Liver (tissue), 9 donors: Measurements from ENCODE around the gene ERN1. TPM values are rescaled to one million over a fixed set of nuclear protein-coding genes. Genes with fewer than 3 reads are reported as not detected.

ENCODE experiments used
- DNase-seq: peaks from one replicate; pipeline ENCODE4 v3.0.0-alpha.2; 2017; ENCODE audit warnings: low spot score
- H3K27ac ChIP-seq, 2 donors: one replicate each; pipeline ENCODE4 v1.7.0; 2013; ENCODE audit warnings: inconsistent platforms in 2 of 2, low read length in 2 of 2, control low read depth in 1 of 2, low read depth in 1 of 2, mild to moderate bottlenecking in 1 of 2
- H3K27me3 ChIP-seq, 4 donors: one replicate each; pipeline versions ENCODE4 v1.6.1 to v1.7.0; 2013; ENCODE audit warnings: low read length in 3 of 4, inconsistent platforms in 1 of 4, mild to moderate bottlenecking in 1 of 4, moderate library complexity in 1 of 4; ENCODE audit not compliant: control insufficient read depth in 4 of 4, insufficient read depth in 4 of 4
- H3K36me3 ChIP-seq, 4 donors: one replicate each; pipeline versions ENCODE4 v1.6.1 to v1.7.0; 2013; ENCODE audit warnings: low read length in 3 of 4, mild to moderate bottlenecking in 3 of 4, low read depth in 1 of 4, moderate library complexity in 1 of 4; ENCODE audit not compliant: control insufficient read depth in 4 of 4, insufficient read depth in 3 of 4
- H3K4me1 ChIP-seq, 4 donors: one replicate each; pipeline versions ENCODE4 v1.6.1 to v1.7.0; 2013; ENCODE audit warnings: low read length in 3 of 4, mild to moderate bottlenecking in 3 of 4, moderate library complexity in 1 of 4; ENCODE audit not compliant: control insufficient read depth in 4 of 4, insufficient read depth in 4 of 4
- H3K4me3 ChIP-seq, 3 donors: one replicate each; pipeline versions ENCODE4 v1.6.1 to v1.7.0; 2013; ENCODE audit warnings: low read length in 3 of 3, control low read depth in 1 of 3, low read depth in 1 of 3, mild to moderate bottlenecking in 1 of 3
- H3K9ac ChIP-seq, 2 donors: one replicate each; pipeline ENCODE4 v1.7.0; 2013; ENCODE audit warnings: low read length in 2 of 2, mild to moderate bottlenecking in 2 of 2, moderate library complexity in 2 of 2, control low read depth in 1 of 2, low read depth in 1 of 2
- H3K9me3 ChIP-seq, 4 donors: one replicate each; pipeline versions ENCODE4 v1.6.1 to v1.7.0; 2013; ENCODE audit warnings: low read length in 3 of 4; ENCODE audit not compliant: control insufficient read depth in 4 of 4
- FOXA2 ChIP-seq: IDR thresholded peaks from 2 replicates; pipeline ENCODE4 v1.6.1; 2016; ENCODE audit warnings: antibody characterized with exemption
- GABPA ChIP-seq, 2 donors: IDR thresholded peaks in 1 of 2; conservative IDR thresholded peaks in 1 of 2; 2 replicates each; pipeline ENCODE4 v1.6.1; 2016; ENCODE audit warnings: antibody characterized with exemption in 2 of 2, mild to moderate bottlenecking in 1 of 2, moderate library complexity in 1 of 2
- HNF4G ChIP-seq: IDR thresholded peaks from 2 replicates; pipeline ENCODE4 v1.6.1; 2016; ENCODE audit warnings: antibody characterized with exemption
- JUND ChIP-seq, 2 donors: IDR thresholded peaks; 2 replicates each; pipeline ENCODE4 v1.6.1; 2016; ENCODE audit warnings: antibody characterized with exemption in 2 of 2
- RXRA ChIP-seq, 2 donors: IDR thresholded peaks; 2 replicates each; pipeline ENCODE4 v1.6.1; 2017 to 2018; ENCODE audit warnings: antibody characterized with exemption in 2 of 2, mild to moderate bottlenecking in 1 of 2
- SP1 ChIP-seq: IDR thresholded peaks from 2 replicates; pipeline ENCODE4 v1.6.1; 2018; ENCODE audit warnings: antibody characterized with exemption, mild to moderate bottlenecking
- TAF1 ChIP-seq: conservative IDR thresholded peaks from 2 replicates; pipeline ENCODE4 v1.6.1; 2016; ENCODE audit warnings: antibody characterized with exemption, mild to moderate bottlenecking
- YY1 ChIP-seq: IDR thresholded peaks from 2 replicates; pipeline ENCODE4 v1.6.1; 2016; ENCODE audit warnings: antibody characterized with exemption, mild to moderate bottlenecking
- WGBS: extraction: QIAGEN DNeasy Blood & Tissue Kit; methylation state at CpG from one replicate; pipeline ENCODE4 v1.1.7; 2013; 5-methylcytosine and 5-hydroxymethylcytosine counted together
- polyA plus RNA-seq, 2 donors: library from polyadenylated mRNA; stranded (reverse) in 1 of 2; unstranded in 1 of 2; fragments of 200-250 nt in 1 of 2; fragments of >200 nt in 1 of 2; fragmentation: Nextera tagmentation in 1 of 2; extraction: Ambion mirVana in 1 of 2; gene quantifications; one replicate each; pipeline versions ENCODE4 v1.2.1 to v1.2.3, GENCODE V29; 2013 to 2015
- total RNA-seq, 2 donors: library from RNA; depleted of rRNA; stranded (reverse); fragments of >200 nt; gene quantifications; one replicate each; pipeline ENCODE4 v1.2.3, GENCODE V29; 2014
- TF ChIP-seq, protein P1 (sequence below): fragments of 150-350 bp; IDR thresholded peaks from 2 replicates; pipeline ENCODE4 v1.5.1; 2017; ENCODE audit warnings: improper control_type of control experiment, low read depth, low read length; ENCODE audit not compliant: missing input control
- TF ChIP-seq, protein P2 (sequence below): IDR thresholded peaks from 2 replicates; pipeline ENCODE4 v1.6.1; 2016; ENCODE audit warnings: antibody characterized with exemption
- TF ChIP-seq, protein P3 (sequence below): IDR thresholded peaks from 2 replicates; pipeline ENCODE4 v1.6.1; 2016; ENCODE audit warnings: antibody characterized with exemption, mild to moderate bottlenecking
- donor health status: healthy.
- donor health status: healthy.
- donor health status: healthy.
- donor health status: healthy.
- donor health status: healthy.

Gene ERN1
- total and polyA plus RNA-seq, 4 donors = 6.3 to 35.1 (median 14.9) TPM

DNA sequence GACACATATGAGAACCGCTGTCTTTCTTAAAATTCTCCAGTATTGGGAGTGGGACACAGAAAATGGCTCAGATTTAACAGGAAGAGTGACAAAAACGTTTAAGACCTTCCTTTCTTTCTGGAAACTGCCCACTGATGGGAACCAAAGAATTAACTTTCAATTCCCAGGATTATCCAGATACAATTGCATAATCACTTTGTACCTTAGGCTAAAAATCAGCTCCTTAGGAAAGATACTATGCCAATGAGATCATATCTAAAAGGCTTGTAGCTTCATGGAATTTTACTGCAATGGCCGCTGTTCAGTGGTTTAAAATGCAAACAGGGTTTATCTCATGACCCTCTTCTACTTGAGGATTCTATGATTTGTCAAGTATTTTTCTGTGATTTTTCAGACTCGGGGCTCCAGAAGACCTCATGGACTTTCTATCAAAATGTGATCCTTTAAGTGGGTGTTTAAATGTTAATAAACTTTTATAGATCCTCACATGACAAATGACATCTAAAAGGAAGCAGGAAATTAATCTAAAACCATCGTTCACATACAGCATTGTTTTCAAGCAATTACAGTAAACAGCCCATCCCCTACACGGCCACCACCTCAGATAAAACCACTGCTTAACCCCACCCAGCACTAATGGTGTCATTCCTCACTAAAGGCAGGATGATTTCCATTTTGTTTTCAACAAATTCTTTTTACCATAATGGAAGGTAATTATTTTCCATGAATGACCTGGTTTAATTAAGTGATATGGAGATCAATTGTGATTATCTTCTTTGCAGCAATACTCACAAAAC is 31.6 kb upstream of the ERN1 start:
- TF ChIP-seq TAF1 = no peak
- TF ChIP-seq, protein P1, sequence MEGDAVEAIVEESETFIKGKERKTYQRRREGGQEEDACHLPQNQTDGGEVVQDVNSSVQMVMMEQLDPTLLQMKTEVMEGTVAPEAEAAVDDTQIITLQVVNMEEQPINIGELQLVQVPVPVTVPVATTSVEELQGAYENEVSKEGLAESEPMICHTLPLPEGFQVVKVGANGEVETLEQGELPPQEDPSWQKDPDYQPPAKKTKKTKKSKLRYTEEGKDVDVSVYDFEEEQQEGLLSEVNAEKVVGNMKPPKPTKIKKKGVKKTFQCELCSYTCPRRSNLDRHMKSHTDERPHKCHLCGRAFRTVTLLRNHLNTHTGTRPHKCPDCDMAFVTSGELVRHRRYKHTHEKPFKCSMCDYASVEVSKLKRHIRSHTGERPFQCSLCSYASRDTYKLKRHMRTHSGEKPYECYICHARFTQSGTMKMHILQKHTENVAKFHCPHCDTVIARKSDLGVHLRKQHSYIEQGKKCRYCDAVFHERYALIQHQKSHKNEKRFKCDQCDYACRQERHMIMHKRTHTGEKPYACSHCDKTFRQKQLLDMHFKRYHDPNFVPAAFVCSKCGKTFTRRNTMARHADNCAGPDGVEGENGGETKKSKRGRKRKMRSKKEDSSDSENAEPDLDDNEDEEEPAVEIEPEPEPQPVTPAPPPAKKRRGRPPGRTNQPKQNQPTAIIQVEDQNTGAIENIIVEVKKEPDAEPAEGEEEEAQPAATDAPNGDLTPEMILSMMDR = no peak
- no peak overlapping the region for H3K27ac ChIP-seq
- H3K4me1 ChIP-seq = peaks cover 2 to 19% (median 8%) of the 10 kb centered on the region in 4 donors
- WGBS = 78% methylated on average over 6 of the region's 6 CpGs
- no peak overlapping the region for H3K4me3 ChIP-seq
- H3K36me3 ChIP-seq = peaks cover 0 to 8% (median 6%) of the 10 kb centered on the region in 4 donors
- no peak for DNase-seq
- no peaks in the 10 kb centered on the region for H3K27me3 ChIP-seq
- no peaks in the 10 kb centered on the region for H3K9me3 ChIP-seq
- H3K9ac ChIP-seq = no peak overlapping the region

DNA sequence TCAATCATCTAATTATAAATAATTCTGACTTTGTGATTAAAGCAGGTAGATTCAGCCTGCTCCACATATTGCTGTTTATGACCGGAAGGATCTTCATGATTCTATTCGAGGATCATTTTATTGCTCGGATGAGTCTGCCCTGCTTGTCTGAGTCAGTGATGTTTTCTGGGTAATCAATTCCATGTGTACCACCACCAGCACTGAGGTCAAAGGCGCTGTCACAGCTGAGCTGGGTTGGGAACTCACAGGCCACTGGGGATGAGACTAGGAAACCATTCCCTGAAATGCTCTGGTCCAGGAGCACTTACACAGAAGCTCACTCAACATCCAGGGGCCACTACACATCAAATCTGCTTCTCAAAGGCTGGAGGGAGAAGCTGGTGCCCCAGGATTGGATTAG is 30.4 kb upstream of the ERN1 start:
- Histone ChIP-seq H3K27ac (no peak overlapping the region), H3K9me3 (no peaks in the 10 kb centered on the region), H3K9ac (no peak overlapping the region), H3K4me3 (no peak overlapping the region), H3K27me3 (no peaks in the 10 kb centered on the region), H3K4me1 (peaks cover 11 to 31% (median 20%) of the 10 kb centered on the region in 4 donors), H3K36me3 (peaks cover 0 to 8% (median 5%) of the 10 kb centered on the region in 4 donors)
- TF ChIP-seq SP1 = no peak
- no peak for DNase-seq
- WGBS = 96% methylated on average over 4 of the region's 4 CpGs

DNA sequence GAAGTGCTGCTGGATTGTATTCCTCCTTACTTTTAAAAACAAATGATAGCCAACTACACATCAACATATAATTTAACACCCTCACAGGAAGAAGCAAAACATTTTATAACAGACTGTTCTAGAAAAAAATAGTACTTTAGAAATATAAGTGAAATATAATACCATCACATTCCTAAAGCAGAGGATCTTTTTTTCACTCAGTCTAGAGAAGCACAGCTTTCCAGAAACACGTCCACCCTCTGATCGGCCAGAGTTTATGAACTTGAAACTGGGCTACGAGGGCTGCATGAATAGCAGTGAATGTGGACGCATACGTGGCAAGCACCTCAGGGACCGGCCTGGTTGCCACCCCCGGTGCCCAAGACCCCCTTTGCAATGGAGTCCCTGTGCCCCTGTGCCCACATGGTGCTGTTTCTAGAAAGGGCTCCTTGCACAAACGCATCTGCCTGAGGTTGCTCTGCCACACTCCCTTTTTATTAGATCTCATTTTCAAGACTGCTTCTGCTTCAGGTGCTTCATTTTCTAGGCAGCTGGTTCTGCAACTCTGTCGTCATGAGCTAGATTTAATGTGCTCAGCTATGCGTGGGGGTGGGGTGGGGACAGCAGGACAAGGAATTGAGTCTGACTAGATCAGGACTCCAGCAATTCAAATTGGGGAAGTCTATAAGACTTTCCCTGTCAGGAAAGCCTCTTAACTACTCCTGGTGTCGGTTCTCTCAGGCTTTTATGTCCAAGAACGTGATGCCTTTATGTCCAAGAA is 29.1 kb upstream of the ERN1 start:
- H3K36me3 ChIP-seq = peaks cover 0 to 8% (median 5%) of the 10 kb centered on the region in 4 donors
- no peak for TF ChIP-seq YY1
- TF ChIP-seq, protein P1 = no peak
- no peak for TF ChIP-seq FOXA2
- no peak for TF ChIP-seq HNF4G
- TF ChIP-seq TAF1 = no peak
- no peak for TF ChIP-seq SP1
- TF ChIP-seq GABPA (IDR thresholded peaks at IDR 0.05 in 1 of 2, conservative IDR thresholded peaks at IDR 0.05 in 1 of 2) = no peak
- TF ChIP-seq, protein P2, sequence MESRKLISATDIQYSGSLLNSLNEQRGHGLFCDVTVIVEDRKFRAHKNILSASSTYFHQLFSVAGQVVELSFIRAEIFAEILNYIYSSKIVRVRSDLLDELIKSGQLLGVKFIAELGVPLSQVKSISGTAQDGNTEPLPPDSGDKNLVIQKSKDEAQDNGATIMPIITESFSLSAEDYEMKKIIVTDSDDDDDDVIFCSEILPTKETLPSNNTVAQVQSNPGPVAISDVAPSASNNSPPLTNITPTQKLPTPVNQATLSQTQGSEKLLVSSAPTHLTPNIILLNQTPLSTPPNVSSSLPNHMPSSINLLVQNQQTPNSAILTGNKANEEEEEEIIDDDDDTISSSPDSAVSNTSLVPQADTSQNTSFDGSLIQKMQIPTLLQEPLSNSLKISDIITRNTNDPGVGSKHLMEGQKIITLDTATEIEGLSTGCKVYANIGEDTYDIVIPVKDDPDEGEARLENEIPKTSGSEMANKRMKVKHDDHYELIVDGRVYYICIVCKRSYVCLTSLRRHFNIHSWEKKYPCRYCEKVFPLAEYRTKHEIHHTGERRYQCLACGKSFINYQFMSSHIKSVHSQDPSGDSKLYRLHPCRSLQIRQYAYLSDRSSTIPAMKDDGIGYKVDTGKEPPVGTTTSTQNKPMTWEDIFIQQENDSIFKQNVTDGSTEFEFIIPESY = no peak
- TF ChIP-seq JUND (IDR thresholded peaks at IDR 0.05) = no peak
- no peak for TF ChIP-seq RXRA (IDR thresholded peaks at IDR 0.05)
- TF ChIP-seq, protein P3, sequence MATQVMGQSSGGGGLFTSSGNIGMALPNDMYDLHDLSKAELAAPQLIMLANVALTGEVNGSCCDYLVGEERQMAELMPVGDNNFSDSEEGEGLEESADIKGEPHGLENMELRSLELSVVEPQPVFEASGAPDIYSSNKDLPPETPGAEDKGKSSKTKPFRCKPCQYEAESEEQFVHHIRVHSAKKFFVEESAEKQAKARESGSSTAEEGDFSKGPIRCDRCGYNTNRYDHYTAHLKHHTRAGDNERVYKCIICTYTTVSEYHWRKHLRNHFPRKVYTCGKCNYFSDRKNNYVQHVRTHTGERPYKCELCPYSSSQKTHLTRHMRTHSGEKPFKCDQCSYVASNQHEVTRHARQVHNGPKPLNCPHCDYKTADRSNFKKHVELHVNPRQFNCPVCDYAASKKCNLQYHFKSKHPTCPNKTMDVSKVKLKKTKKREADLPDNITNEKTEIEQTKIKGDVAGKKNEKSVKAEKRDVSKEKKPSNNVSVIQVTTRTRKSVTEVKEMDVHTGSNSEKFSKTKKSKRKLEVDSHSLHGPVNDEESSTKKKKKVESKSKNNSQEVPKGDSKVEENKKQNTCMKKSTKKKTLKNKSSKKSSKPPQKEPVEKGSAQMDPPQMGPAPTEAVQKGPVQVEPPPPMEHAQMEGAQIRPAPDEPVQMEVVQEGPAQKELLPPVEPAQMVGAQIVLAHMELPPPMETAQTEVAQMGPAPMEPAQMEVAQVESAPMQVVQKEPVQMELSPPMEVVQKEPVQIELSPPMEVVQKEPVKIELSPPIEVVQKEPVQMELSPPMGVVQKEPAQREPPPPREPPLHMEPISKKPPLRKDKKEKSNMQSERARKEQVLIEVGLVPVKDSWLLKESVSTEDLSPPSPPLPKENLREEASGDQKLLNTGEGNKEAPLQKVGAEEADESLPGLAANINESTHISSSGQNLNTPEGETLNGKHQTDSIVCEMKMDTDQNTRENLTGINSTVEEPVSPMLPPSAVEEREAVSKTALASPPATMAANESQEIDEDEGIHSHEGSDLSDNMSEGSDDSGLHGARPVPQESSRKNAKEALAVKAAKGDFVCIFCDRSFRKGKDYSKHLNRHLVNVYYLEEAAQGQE = no peak
- peaks cover 18 to 38% (median 31%) of the 10 kb centered on the region in 4 donors for H3K4me1 ChIP-seq
- H3K27ac ChIP-seq = no peak overlapping the region
- no peak for DNase-seq
- no peaks in the 10 kb centered on the region for H3K9me3 ChIP-seq
- no peak overlapping the region for H3K4me3 ChIP-seq
- 92% methylated on average over 12 of the region's 12 CpGs for WGBS
- no peak overlapping the region for H3K9ac ChIP-seq
- no peaks in the 10 kb centered on the region for H3K27me3 ChIP-seq
